ENCODE measurements around the gene GBF1. TPM values are rescaled to one million over a fixed set of nuclear protein-coding genes. Genes with fewer than 3 reads are reported as not detected.

Gene GBF1
- total RNA-seq, 1 donor from 2014 or later, result 71.6 TPM

- Mint-ChIP-seq H3K9me3 (ENCODE audit: unreplicated experiment) (peaks cover 4% of the 10 kb centered on the region), H3K36me3 (ENCODE audit: unreplicated experiment) (no peaks in the 10 kb centered on the region), H3K27me3 (ENCODE audit: unreplicated experiment) (peaks cover 3% of the 10 kb centered on the region), H3K4me1 (ENCODE audit: low read depth, unreplicated experiment) (peaks cover 13% of the 10 kb centered on the region), H3K27ac (ENCODE audit: unreplicated experiment) (no peak overlapping the region), H3K4me3 (ENCODE audit: unreplicated experiment) (no peak overlapping the region)
- no peak for DNase-seq
- no peak for TF ChIP-seq CTCF (IDR thresholded peaks at IDR 0.05; ENCODE audit: partially characterized antibody, unreplicated experiment)
Measured at GRCh38 chr10:102316421-102316820, 71.1 kb downstream of the GBF1 start.

- Mint-ChIP-seq H3K36me3 (ENCODE audit: unreplicated experiment) (no peaks in the 10 kb centered on the region), H3K27ac (ENCODE audit: unreplicated experiment) (no peak overlapping the region), H3K4me1 (ENCODE audit: low read depth, unreplicated experiment) (peaks cover 9% of the 10 kb centered on the region), H3K4me3 (ENCODE audit: unreplicated experiment) (no peak overlapping the region), H3K9me3 (ENCODE audit: unreplicated experiment) (peaks cover 1% of the 10 kb centered on the region), H3K27me3 (ENCODE audit: unreplicated experiment) (peaks cover 2% of the 10 kb centered on the region)
- no peak for TF ChIP-seq CTCF (IDR thresholded peaks at IDR 0.05; ENCODE audit: partially characterized antibody, unreplicated experiment)
- DNase-seq, result no peak
Measured at GRCh38 chr10:102322914-102323313, 77.6 kb downstream of the GBF1 start.

GRCh38 chr10:102324061-102324460, 78.7 kb downstream of the GBF1 start:
- H3K4me1 Mint-ChIP-seq (ENCODE audit: low read depth, unreplicated experiment), result peaks cover 14% of the 10 kb centered on the region
- peaks cover 2% of the 10 kb centered on the region for H3K27me3 Mint-ChIP-seq (ENCODE audit: unreplicated experiment)
- DNase-seq, result no peak
- no peak overlapping the region for H3K27ac Mint-ChIP-seq (ENCODE audit: unreplicated experiment)
- no peak overlapping the region for H3K4me3 Mint-ChIP-seq (ENCODE audit: unreplicated experiment)
- no peak for TF ChIP-seq CTCF (IDR thresholded peaks at IDR 0.05; ENCODE audit: partially characterized antibody, unreplicated experiment)
- H3K9me3 Mint-ChIP-seq (ENCODE audit: unreplicated experiment), result peaks cover 1% of the 10 kb centered on the region
- H3K36me3 Mint-ChIP-seq (ENCODE audit: unreplicated experiment), result no peaks in the 10 kb centered on the region

DNA sequence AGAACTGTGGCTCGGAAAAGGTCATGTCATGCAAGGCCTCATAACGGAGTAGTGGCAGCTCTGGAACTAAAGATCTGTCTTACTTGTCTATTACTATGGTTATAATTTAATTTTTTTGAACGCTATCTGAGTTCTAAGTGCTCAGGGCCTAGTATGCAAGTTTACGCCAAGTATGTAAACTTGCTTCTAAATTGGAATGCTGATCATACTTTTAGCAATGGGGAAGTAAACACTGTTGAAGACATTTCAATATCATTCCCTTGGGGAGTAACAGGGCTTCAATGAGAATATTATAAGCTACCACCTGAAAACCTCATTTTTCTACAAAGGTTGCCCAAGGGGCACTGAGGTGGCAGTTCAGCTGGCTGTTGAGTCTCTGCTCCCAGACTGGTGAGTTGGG, 80.7 kb downstream of the GBF1 start:
- no peak for TF ChIP-seq CTCF (IDR thresholded peaks at IDR 0.05; ENCODE audit: partially characterized antibody, unreplicated experiment)
- peaks cover 4% of the 10 kb centered on the region for H3K27me3 Mint-ChIP-seq (ENCODE audit: unreplicated experiment)
- no peaks in the 10 kb centered on the region for H3K36me3 Mint-ChIP-seq (ENCODE audit: unreplicated experiment)
- peaks cover 16% of the 10 kb centered on the region for H3K4me1 Mint-ChIP-seq (ENCODE audit: low read depth, unreplicated experiment)
- H3K9me3 Mint-ChIP-seq (ENCODE audit: unreplicated experiment), result peaks cover 4% of the 10 kb centered on the region
- no peak for DNase-seq
- H3K4me3 Mint-ChIP-seq (ENCODE audit: unreplicated experiment), result no peak overlapping the region
- no peak overlapping the region for H3K27ac Mint-ChIP-seq (ENCODE audit: unreplicated experiment)

GRCh38 chr10:102327002-102327401, 81.7 kb downstream of the GBF1 start:
- Mint-ChIP-seq H3K27me3 (ENCODE audit: unreplicated experiment) (peaks cover 4% of the 10 kb centered on the region), H3K4me3 (ENCODE audit: unreplicated experiment) (no peak overlapping the region), H3K4me1 (ENCODE audit: low read depth, unreplicated experiment) (peaks cover 16% of the 10 kb centered on the region), H3K9me3 (ENCODE audit: unreplicated experiment) (peaks cover 5% of the 10 kb centered on the region), H3K36me3 (ENCODE audit: unreplicated experiment) (no peaks in the 10 kb centered on the region), H3K27ac (ENCODE audit: unreplicated experiment) (no peak overlapping the region)
- no peak for TF ChIP-seq CTCF (IDR thresholded peaks at IDR 0.05; ENCODE audit: partially characterized antibody, unreplicated experiment)
- no peak for DNase-seq

Measured in glutamatergic neuron (in vitro differentiated cells).